Osteoblast (primary cell): Measurements from ENCODE around the gene GRIK4. TPM values are rescaled to one million over a fixed set of nuclear protein-coding genes. Genes with fewer than 3 reads are reported as not detected.

Source experiments
- DNase-seq: peaks from one replicate; pipeline ENCODE4 v3.0.0; 2011; ENCODE audit warnings: low spot score, mixed read lengths; ENCODE audit not compliant: insufficient read length; ENCODE audit errors: missing footprints
- H2AFZ ChIP-seq: 2 replicates; pipeline ENCODE4 v1.6.0; 2011; ENCODE audit warnings: mild to moderate bottlenecking, low read length
- H3K27ac ChIP-seq: 2 replicates; pipeline ENCODE4 v1.5.1; 2011; ENCODE audit warnings: mild to moderate bottlenecking, low read depth, low read length, moderate library complexity
- H3K27me3 ChIP-seq: 2 replicates; pipeline ENCODE4 v1.6.0; 2012; ENCODE audit warnings: mild to moderate bottlenecking, control low read depth, inconsistent platforms, low read length, moderate library complexity; ENCODE audit not compliant: insufficient read depth
- H3K36me3 ChIP-seq: 2 replicates; pipeline ENCODE4 v1.5.1; 2011; ENCODE audit warnings: mild to moderate bottlenecking, low read length, control low read depth, moderate library complexity; ENCODE audit not compliant: insufficient read depth
- H3K4me1 ChIP-seq: 2 replicates; pipeline ENCODE4 v1.5.1; 2011; ENCODE audit warnings: mild to moderate bottlenecking, low read length, control low read depth, moderate library complexity; ENCODE audit not compliant: insufficient read depth
- H3K4me2 ChIP-seq: 2 replicates; pipeline ENCODE4 v1.6.0; 2011; ENCODE audit warnings: mild to moderate bottlenecking, low read length; ENCODE audit not compliant: insufficient read depth
- H3K4me3 ChIP-seq: fragments of 200-600 bp; sonication (generic); 3 replicates; pipeline ENCODE4 v1.5.1; 2012; ENCODE audit warnings: mild to moderate bottlenecking, low read length, inconsistent platforms; ENCODE audit not compliant: insufficient read depth
- H3K79me2 ChIP-seq: 2 replicates; pipeline ENCODE4 v1.6.0; 2012; ENCODE audit warnings: mild to moderate bottlenecking, low read length, control low read depth, inconsistent platforms; ENCODE audit not compliant: insufficient read depth
- H3K9me3 ChIP-seq: 2 replicates; pipeline ENCODE4 v1.5.1; 2011; ENCODE audit warnings: low read depth, low read length, control low read depth
- H4K20me1 ChIP-seq: 2 replicates; pipeline ENCODE4 v1.6.0; 2012; ENCODE audit warnings: mild to moderate bottlenecking, low read length, control low read depth; ENCODE audit not compliant: insufficient read depth
- CTCF ChIP-seq: IDR thresholded peaks from 2 replicates; pipeline ENCODE4 v1.5.1; 2011; ENCODE audit warnings: mild to moderate bottlenecking, low read depth, low read length, moderate library complexity; ENCODE audit errors: extremely low read depth
- total RNA-seq: library from RNA; depleted of rRNA; stranded (reverse); fragments of >200 nt; gene quantifications from 2 replicates; pipeline ENCODE4 v1.2.3, GENCODE V29; 2012

Gene GRIK4
- total RNA-seq, 1 donor: under 0.01 TPM

DNA sequence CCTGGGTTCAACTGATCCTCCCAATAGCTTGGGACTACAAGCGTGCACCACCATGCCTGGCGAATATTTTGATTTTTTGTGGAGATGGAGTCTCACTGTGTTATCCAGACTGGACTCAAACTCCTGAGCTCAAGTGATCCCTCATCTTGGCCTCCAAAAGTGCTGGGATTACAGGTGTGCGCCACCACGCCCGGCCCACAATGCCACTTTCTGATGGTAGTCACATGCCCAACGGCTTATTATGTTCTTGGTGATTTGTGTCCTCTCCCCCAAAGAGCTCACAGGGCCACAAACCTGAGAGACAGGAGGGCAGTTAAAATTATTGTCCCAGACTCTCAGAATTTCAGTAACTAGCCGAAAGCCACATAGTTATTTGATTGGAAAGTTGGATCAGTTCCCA is 9.6 kb downstream of the GRIK4 start:
- H3K27ac ChIP-seq: no peak overlapping the region
- H3K79me2 ChIP-seq: no peaks in the 10 kb centered on the region
- no peaks in the 10 kb centered on the region for H3K36me3 ChIP-seq
- TF ChIP-seq CTCF: no peak
- DNase-seq: no peak
- no peaks in the 10 kb centered on the region for H4K20me1 ChIP-seq
- no peak overlapping the region for H3K4me3 ChIP-seq
- H3K4me2 ChIP-seq: no peak overlapping the region
- H2AFZ ChIP-seq: no peak overlapping the region
- H3K9me3 ChIP-seq: no peaks in the 10 kb centered on the region
- no peaks in the 10 kb centered on the region for H3K4me1 ChIP-seq
- H3K27me3 ChIP-seq: no peaks in the 10 kb centered on the region

DNA sequence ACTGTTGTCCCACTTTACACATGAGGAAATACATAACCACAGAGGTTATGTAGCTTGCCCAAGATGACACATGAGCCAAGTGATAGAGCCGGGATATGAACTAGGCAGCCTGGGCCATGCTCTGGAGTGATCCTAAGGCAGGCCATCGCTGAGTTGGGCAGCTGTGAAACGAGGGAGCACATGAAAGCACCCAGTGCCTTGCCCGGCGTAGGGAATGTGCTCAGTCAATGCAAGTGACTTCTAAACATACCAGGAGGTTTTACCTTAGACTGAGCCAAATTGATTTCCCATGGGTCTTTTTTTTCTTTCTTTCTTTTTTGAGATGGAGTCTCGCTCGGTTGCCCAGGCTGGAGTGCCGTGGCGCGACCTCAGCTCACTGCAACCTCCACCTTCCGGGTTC is 10.5 kb downstream of the GRIK4 start:
- H3K27me3 ChIP-seq: peaks cover 3% of the 10 kb centered on the region
- no peaks in the 10 kb centered on the region for H3K36me3 ChIP-seq
- no peaks in the 10 kb centered on the region for H3K4me1 ChIP-seq
- H3K27ac ChIP-seq: no peak overlapping the region
- no peak for DNase-seq
- no peaks in the 10 kb centered on the region for H3K79me2 ChIP-seq
- no peak for TF ChIP-seq CTCF
- H4K20me1 ChIP-seq: no peaks in the 10 kb centered on the region
- H3K9me3 ChIP-seq: no peaks in the 10 kb centered on the region
- no peak overlapping the region for H3K4me2 ChIP-seq
- no peak overlapping the region for H2AFZ ChIP-seq
- H3K4me3 ChIP-seq: no peak overlapping the region

DNA sequence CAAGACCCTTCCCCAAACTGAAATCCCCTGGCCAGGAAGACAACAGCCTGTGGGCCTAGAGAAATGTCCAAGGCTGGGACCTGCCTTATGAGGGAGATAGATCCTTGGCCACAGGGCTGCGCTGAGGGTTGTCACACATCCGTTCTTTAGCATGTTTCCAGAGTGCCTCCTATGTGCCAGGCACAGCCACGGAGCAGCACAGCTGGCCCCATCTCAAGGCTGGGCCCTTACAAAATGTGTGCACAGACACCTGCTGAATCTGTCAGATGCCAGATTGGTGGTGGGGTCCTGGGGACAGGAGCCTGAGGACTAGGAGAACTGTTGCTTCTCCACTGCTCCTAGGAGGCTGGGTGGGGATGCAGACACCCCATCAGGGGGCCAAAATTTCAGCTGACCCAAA is 11.2 kb downstream of the GRIK4 start:
- H4K20me1 ChIP-seq: no peaks in the 10 kb centered on the region
- H3K4me3 ChIP-seq: no peak overlapping the region
- no peak for TF ChIP-seq CTCF
- H3K36me3 ChIP-seq: no peaks in the 10 kb centered on the region
- H3K9me3 ChIP-seq: no peaks in the 10 kb centered on the region
- H3K79me2 ChIP-seq: no peaks in the 10 kb centered on the region
- no peaks in the 10 kb centered on the region for H3K4me1 ChIP-seq
- H3K4me2 ChIP-seq: no peak overlapping the region
- DNase-seq: no peak
- no peak overlapping the region for H3K27ac ChIP-seq
- peaks cover 6% of the 10 kb centered on the region for H3K27me3 ChIP-seq
- no peak overlapping the region for H2AFZ ChIP-seq

DNA sequence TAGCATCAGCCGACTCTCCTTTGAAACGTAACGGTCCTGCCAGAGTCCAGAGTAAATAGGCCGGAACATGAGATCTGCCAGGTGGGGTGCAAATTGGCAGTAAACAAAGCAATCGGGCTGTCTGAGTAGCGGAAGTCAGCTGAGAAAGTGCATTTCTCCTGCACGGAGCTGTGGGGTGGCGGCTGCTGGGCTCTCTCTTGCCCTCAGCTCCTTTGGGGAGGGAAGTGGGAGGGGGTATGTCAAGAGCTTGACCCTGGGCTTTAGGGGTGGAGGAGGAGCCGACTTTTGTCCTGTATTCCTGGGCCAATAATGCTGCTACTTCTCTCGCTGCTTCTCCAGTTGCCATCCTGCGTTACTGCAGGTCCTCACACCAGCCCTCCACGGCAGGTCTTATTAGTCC is 11.6 kb downstream of the GRIK4 start:
- H3K4me2 ChIP-seq: no peak overlapping the region
- no peaks in the 10 kb centered on the region for H3K79me2 ChIP-seq
- H4K20me1 ChIP-seq: no peaks in the 10 kb centered on the region
- no peaks in the 10 kb centered on the region for H3K9me3 ChIP-seq
- no peak for DNase-seq
- no peak overlapping the region for H3K27ac ChIP-seq
- no peaks in the 10 kb centered on the region for H3K36me3 ChIP-seq
- H3K4me1 ChIP-seq: no peaks in the 10 kb centered on the region
- H3K27me3 ChIP-seq: peaks cover 6% of the 10 kb centered on the region
- TF ChIP-seq CTCF: no peak
- H2AFZ ChIP-seq: no peak overlapping the region
- no peak overlapping the region for H3K4me3 ChIP-seq
